Adrenal gland (tissue), 12 donors: ENCODE data around the gene CLEC11A. TPM values are rescaled to one million over a fixed set of nuclear protein-coding genes. Genes with fewer than 3 reads are reported as not detected.

Source experiments
- DNase-seq, 7 donors: peaks; one replicate each; pipeline ENCODE4 v3.0.0-alpha.2; 2019 to 2020
- H3K27ac ChIP-seq, 5 donors: fragments of 200-600 bp; sonication (generic) in 4 of 5; 1 replicate in 3 of 5; 2 replicates in 2 of 5; pipeline versions ENCODE4 v1.5.1 to v1.8.0; 2016 to 2020; ENCODE audit warnings: mild to moderate bottlenecking in 1 of 5
- H3K27me3 ChIP-seq: fragments of 200-600 bp; 2 replicates; pipeline ENCODE4 v1.8.0; 2021
- H3K36me3 ChIP-seq, 2 donors: fragments of 200-600 bp; replicated peaks in 1 of 2; 1 replicate in 1 of 2; 2 replicates in 1 of 2; pipeline versions ENCODE4 v1.5.1 to v1.8.0; 2018 to 2022
- H3K4me1 ChIP-seq, 2 donors: fragments of 200-600 bp; replicated peaks in 1 of 2; 1 replicate in 1 of 2; 2 replicates in 1 of 2; pipeline versions ENCODE4 v1.5.1 to v1.8.0; 2018 to 2021
- H3K4me3 ChIP-seq, 4 donors: fragments of 200-600 bp; sonication (generic) in 3 of 4; one replicate each; pipeline ENCODE4 v1.5.1; 2016 to 2018
- H3K9me3 ChIP-seq, 3 donors: fragments of 200-600 bp; sonication (generic) in 1 of 3; replicated peaks in 1 of 3; 1 replicate in 2 of 3; 2 replicates in 1 of 3; pipeline versions ENCODE4 v1.5.1 to v1.8.0; 2016 to 2021
- POLR2A ChIP-seq, 2 donors: fragments of 450-650 bp; IDR thresholded peaks; one replicate each; pipeline ENCODE4 v1.6.1; 2017; ENCODE audit warnings: antibody characterized with exemption in 2 of 2, mild to moderate bottlenecking in 2 of 2, moderate library complexity in 1 of 2
- WGBS, 4 donors: extraction: QIAGEN DNeasy Blood & Tissue Kit in 2 of 4; methylation state at CpG; one replicate each; pipeline versions ENCODE4 v1.1.5 to v1.1.7; 2013 to 2017; 5-methylcytosine and 5-hydroxymethylcytosine counted together
- intact Hi-C, 2 donors: fragments of 100-400 bp; cut with DNase I; formaldehyde crosslinking; loops; one replicate each; pipeline versions ENCODE4 v1.14.1 to v1.15.0; 2022 to 2023
- polyA plus RNA-seq, 3 donors: library from polyadenylated mRNA; stranded (reverse); fragments of 200-250 nt in 2 of 3; fragments of 350-450 nt in 1 of 3; fragmentation: Illumina TruSeq in 1 of 3; extraction: RNeasy Lipid Tissue Mini Kit (QIAGEN cat#74804) in 1 of 3; gene quantifications; one replicate each; pipeline ENCODE4 v1.2.3, GENCODE V29; 2013 to 2014
- total RNA-seq, 9 donors: library from RNA; depleted of rRNA in 4 of 9; stranded (reverse); fragments of >200 nt in 4 of 9; fragments of 120-200 nt in 1 of 9; fragmentation: NEBNext Ultra II Directional in 1 of 9; extraction: Animal tissue kit (Norgen Biotek cat#: 25700) in 1 of 9; gene quantifications; one replicate each; pipeline versions ENCODE4 v1.1.0 to v1.2.4, GENCODE V29; 2013 to 2023
- TF ChIP-seq, protein P1 (sequence below), 6 experiments: fragments of 450-650 bp in 4 of 6; fragments of 200-600 bp in 2 of 6; sonication (generic) in 1 of 6; IDR thresholded peaks; 1 replicate in 5 of 6; 2 replicates in 1 of 6; pipeline versions ENCODE4 v1.5.1 to v1.8.0; 2016 to 2021; ENCODE audit warnings: antibody characterized with exemption in 6 of 6, mild to moderate bottlenecking in 2 of 6, moderate library complexity in 1 of 6
- donor health status: healthy with polysubstance abuse.
- donor health status: Bipolar disorder and iron deficiency.
- donor health status: DM: yes; HTN: yes; CAD: no.
- donor health status: DM: no; HTN: no; CAD: no.
- donor health status: DM: no; HTN: no; CAD: no.
- donor health status: DM: yes; HTN: yes; CAD: no.

Gene CLEC11A
- total and polyA plus RNA-seq, 12 donors: 1.6 to 53.8 (median 26.6) TPM

- no peak overlapping the region for H3K4me3 ChIP-seq
- WGBS, 4 donors: 58 to 69% (median 64%) methylated on average over 13 to 15 of the region's 15 CpGs
- no peaks in the 10 kb centered on the region for H3K9me3 ChIP-seq
- intact Hi-C loops: no loop called here
- peaks cover 8% of the 10 kb centered on the region for H3K27me3 ChIP-seq
- H3K4me1 ChIP-seq: no peaks in the 10 kb centered on the region
- TF ChIP-seq, protein P1, sequence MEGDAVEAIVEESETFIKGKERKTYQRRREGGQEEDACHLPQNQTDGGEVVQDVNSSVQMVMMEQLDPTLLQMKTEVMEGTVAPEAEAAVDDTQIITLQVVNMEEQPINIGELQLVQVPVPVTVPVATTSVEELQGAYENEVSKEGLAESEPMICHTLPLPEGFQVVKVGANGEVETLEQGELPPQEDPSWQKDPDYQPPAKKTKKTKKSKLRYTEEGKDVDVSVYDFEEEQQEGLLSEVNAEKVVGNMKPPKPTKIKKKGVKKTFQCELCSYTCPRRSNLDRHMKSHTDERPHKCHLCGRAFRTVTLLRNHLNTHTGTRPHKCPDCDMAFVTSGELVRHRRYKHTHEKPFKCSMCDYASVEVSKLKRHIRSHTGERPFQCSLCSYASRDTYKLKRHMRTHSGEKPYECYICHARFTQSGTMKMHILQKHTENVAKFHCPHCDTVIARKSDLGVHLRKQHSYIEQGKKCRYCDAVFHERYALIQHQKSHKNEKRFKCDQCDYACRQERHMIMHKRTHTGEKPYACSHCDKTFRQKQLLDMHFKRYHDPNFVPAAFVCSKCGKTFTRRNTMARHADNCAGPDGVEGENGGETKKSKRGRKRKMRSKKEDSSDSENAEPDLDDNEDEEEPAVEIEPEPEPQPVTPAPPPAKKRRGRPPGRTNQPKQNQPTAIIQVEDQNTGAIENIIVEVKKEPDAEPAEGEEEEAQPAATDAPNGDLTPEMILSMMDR (IDR thresholded peaks at IDR 0.05): no peak
- no peak overlapping the region for H3K27ac ChIP-seq
- H3K36me3 ChIP-seq: no peaks in the 10 kb centered on the region
- DNase-seq: no peak
These were observed 27.1 kb upstream of the CLEC11A start for GRCh38 chr19:50696094-50696483.

- H3K9me3 ChIP-seq: no peaks in the 10 kb centered on the region
- no peak overlapping the region for H3K27ac ChIP-seq
- 76 to 82% (median 78%) methylated on average over 12 to 13 of the region's 13 CpGs for WGBS, 4 donors
- H3K4me3 ChIP-seq: no peak overlapping the region
- TF ChIP-seq, protein P1 (IDR thresholded peaks at IDR 0.05): no peak
- no peak for TF ChIP-seq POLR2A (IDR thresholded peaks at IDR 0.05)
- H3K36me3 ChIP-seq: no peaks in the 10 kb centered on the region
- DNase-seq: no peak
- intact Hi-C loops: no loop called here
- H3K4me1 ChIP-seq: no peaks in the 10 kb centered on the region
- H3K27me3 ChIP-seq: peaks cover 8% of the 10 kb centered on the region
These were observed 25.6 kb upstream of the CLEC11A start for GRCh38 chr19:50697414-50698124.

DNA sequence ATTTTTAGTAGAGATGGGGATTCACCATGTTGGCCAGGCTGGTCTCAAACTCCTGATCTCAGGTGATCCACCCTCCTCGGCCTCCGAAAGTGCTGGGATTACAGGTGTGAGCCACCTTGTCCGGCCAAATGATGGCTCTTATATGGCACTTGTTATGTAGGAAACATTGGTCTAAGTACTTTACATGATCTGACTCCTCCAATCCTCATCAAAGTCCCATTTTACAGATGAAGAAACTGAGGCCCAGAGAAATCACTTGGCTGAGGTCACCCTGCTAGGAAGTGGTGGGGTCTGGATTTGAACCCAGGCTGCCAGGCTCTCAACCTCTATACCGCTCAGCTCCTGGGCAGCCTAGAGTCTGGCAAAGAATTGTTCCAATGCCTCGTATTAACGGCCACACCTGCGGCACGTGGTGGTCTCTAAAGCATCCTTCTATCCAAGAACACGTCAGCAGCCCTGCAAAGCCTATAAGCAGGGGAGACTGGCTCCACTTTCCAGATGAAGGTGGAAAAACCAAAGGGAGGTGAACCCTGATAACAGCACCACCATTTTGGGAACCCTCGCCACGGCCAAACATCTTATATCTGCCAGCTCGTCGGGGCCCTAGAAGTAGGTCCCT is 21.7 kb upstream of the CLEC11A start:
- H3K27me3 ChIP-seq: no peaks in the 10 kb centered on the region
- WGBS, 4 donors: 87 to 93% (median 90%) methylated on average over 4 to 13 of the region's 13 CpGs

GRCh38 chr19:50702158-50702870 is 20.9 kb upstream of the CLEC11A start:
- DNase-seq: no peak
- intact Hi-C loops: loop anchor here in 1 of 2 donors (5.0 kb wide), 1 partner anchor 80 kb away; no protein-coding TSS in a partner anchor
- no peaks in the 10 kb centered on the region for H3K4me1 ChIP-seq
- no peak for TF ChIP-seq POLR2A (IDR thresholded peaks at IDR 0.05)
- TF ChIP-seq, protein P1 (IDR thresholded peaks at IDR 0.05): no peak
- WGBS, 4 donors: 65 to 76% (median 72%) methylated on average over 9 to 23 of the region's 23 CpGs
- no peaks in the 10 kb centered on the region for H3K27me3 ChIP-seq
- H3K27ac ChIP-seq: no peak overlapping the region
- H3K36me3 ChIP-seq: no peaks in the 10 kb centered on the region
- H3K4me3 ChIP-seq: no peak overlapping the region
- no peaks in the 10 kb centered on the region for H3K9me3 ChIP-seq

More for the DNA sequence above, 21.7 kb upstream of the CLEC11A start:
- H3K9me3 ChIP-seq: no peaks in the 10 kb centered on the region
- DNase-seq: no peak
- no peak overlapping the region for H3K27ac ChIP-seq
- H3K4me1 ChIP-seq: no peaks in the 10 kb centered on the region
- TF ChIP-seq, protein P1 (IDR thresholded peaks at IDR 0.05): no peak
- no peak for TF ChIP-seq POLR2A (IDR thresholded peaks at IDR 0.05)
- no peaks in the 10 kb centered on the region for H3K36me3 ChIP-seq
- H3K4me3 ChIP-seq: no peak overlapping the region
- intact Hi-C loops: loop anchor here in 1 of 2 donors (5.0 kb wide), 1 partner anchor 81 kb away; no protein-coding TSS in a partner anchor
